SJCRH30 (cell line): ENCODE data around the gene FTCDNL1. TPM values are rescaled to one million over a fixed set of nuclear protein-coding genes. Genes with fewer than 3 reads are reported as not detected.

Source experiments
- DNase-seq, 2 experiments: peaks; one replicate each; pipeline ENCODE4 v3.0.0-alpha.2; 2015 to 2020
- H3K27ac ChIP-seq: fragments of 250-450 bp; sonication (Bioruptor Pico); 2 replicates; pipeline ENCODE4 v1.5.1; 2020; ENCODE audit warnings: mild to moderate bottlenecking, moderate library complexity
- H3K27me3 ChIP-seq: fragments of 250-450 bp; sonication (Bioruptor Pico); 2 replicates; pipeline ENCODE4 v1.5.1; 2020; ENCODE audit warnings: mild to moderate bottlenecking, moderate library complexity
- H3K36me3 ChIP-seq: fragments of 250-450 bp; sonication (Bioruptor Pico); 2 replicates; pipeline ENCODE4 v1.5.1; 2020; ENCODE audit warnings: mild to moderate bottlenecking, moderate library complexity
- H3K4me1 ChIP-seq: fragments of 250-450 bp; sonication (Bioruptor Pico); 2 replicates; pipeline ENCODE4 v1.5.1; 2020; ENCODE audit warnings: mild to moderate bottlenecking, moderate library complexity
- H3K4me3 ChIP-seq: fragments of 250-450 bp; sonication (Bioruptor Pico); 2 replicates; pipeline ENCODE4 v1.5.1; 2020; ENCODE audit warnings: mild to moderate bottlenecking, moderate library complexity
- H3K9me3 ChIP-seq: fragments of 250-450 bp; sonication (Bioruptor Pico); replicated peaks from 2 replicates; pipeline ENCODE4 v1.5.1; 2020; ENCODE audit warnings: mild to moderate bottlenecking, moderate library complexity
- total RNA-seq: library from RNA; depleted of rRNA; stranded (reverse); fragments of >200 nt; shearing (Covaris generic); gene quantifications from 2 replicates; pipeline ENCODE4 v1.2.3, GENCODE V29; 2014

FTCDNL1 gene
- total RNA-seq, 1 experiment from 2014 or later, result 1.5 TPM

GRCh38 chr2:199855812-199856211 lies 4.8 kb upstream of the FTCDNL1 start:
- H3K9me3 ChIP-seq, result no peaks in the 10 kb centered on the region
- H3K27me3 ChIP-seq, result no peaks in the 10 kb centered on the region
- no peak for DNase-seq
- no peak overlapping the region for H3K4me3 ChIP-seq
- no peak overlapping the region for H3K27ac ChIP-seq
- no peaks in the 10 kb centered on the region for H3K36me3 ChIP-seq
- H3K4me1 ChIP-seq, result peaks cover 8% of the 10 kb centered on the region

- peak overlapping the region; percentile 82 for H3K4me3 ChIP-seq
- no peaks in the 10 kb centered on the region for H3K36me3 ChIP-seq
- no peaks in the 10 kb centered on the region for H3K27me3 ChIP-seq
- H3K9me3 ChIP-seq, result no peaks in the 10 kb centered on the region
- no peak overlapping the region for H3K27ac ChIP-seq
- no peak for DNase-seq
- H3K4me1 ChIP-seq, result peaks cover 8% of the 10 kb centered on the region
Observed at GRCh38 chr2:199851883-199852282, 891 bp upstream of the FTCDNL1 start.

- no peak overlapping the region for H3K27ac ChIP-seq
- H3K4me3 ChIP-seq, result peak overlapping the region; percentile 82
- no peaks in the 10 kb centered on the region for H3K27me3 ChIP-seq
Observed at GRCh38 chr2:199851501-199851810, 464 bp upstream of the FTCDNL1 start.

GRCh38 chr2:199850218-199850717 lies 724 bp downstream of the FTCDNL1 start:
- Histone ChIP-seq H3K27me3 (no peaks in the 10 kb centered on the region), H3K4me1 (peaks cover 8% of the 10 kb centered on the region), H3K9me3 (no peaks in the 10 kb centered on the region), H3K4me3 (peak overlapping the region; percentile 82), H3K27ac (peak overlapping the region; percentile 36; the same call in 1 of the 2 replicates), H3K36me3 (no peaks in the 10 kb centered on the region)
- DNase-seq, result no peak

More at GRCh38 chr2:199851501-199851810, 464 bp upstream of the FTCDNL1 start:
- Histone ChIP-seq H3K9me3 (no peaks in the 10 kb centered on the region), H3K36me3 (no peaks in the 10 kb centered on the region), H3K4me1 (peaks cover 8% of the 10 kb centered on the region)
- no peak for DNase-seq

- H3K4me3 ChIP-seq, result no peak overlapping the region
- H3K27ac ChIP-seq, result no peak overlapping the region
- DNase-seq, result no peak
- H3K27me3 ChIP-seq, result no peaks in the 10 kb centered on the region
- H3K4me1 ChIP-seq, result peaks cover 8% of the 10 kb centered on the region
- H3K9me3 ChIP-seq, result no peaks in the 10 kb centered on the region
- H3K36me3 ChIP-seq, result no peaks in the 10 kb centered on the region
Observed at GRCh38 chr2:199848389-199849130, 2.4 kb downstream of the FTCDNL1 start.

GRCh38 chr2:199847181-199847864 lies 3.7 kb downstream of the FTCDNL1 start:
- Histone ChIP-seq H3K27me3 (no peaks in the 10 kb centered on the region), H3K9me3 (no peaks in the 10 kb centered on the region), H3K36me3 (no peaks in the 10 kb centered on the region), H3K27ac (no peak overlapping the region), H3K4me3 (no peak overlapping the region), H3K4me1 (peaks cover 8% of the 10 kb centered on the region)
- DNase-seq, result no peak

- Histone ChIP-seq H3K36me3 (no peaks in the 10 kb centered on the region), H3K4me1 (no peaks in the 10 kb centered on the region), H3K4me3 (no peak overlapping the region), H3K9me3 (no peaks in the 10 kb centered on the region), H3K27ac (no peak overlapping the region), H3K27me3 (no peaks in the 10 kb centered on the region)
- DNase-seq, result no peak
Observed at GRCh38 chr2:199842631-199843395, 8.2 kb downstream of the FTCDNL1 start.

GRCh38 chr2:199841409-199841808 lies 9.6 kb downstream of the FTCDNL1 start:
- Histone ChIP-seq H3K4me3 (no peak overlapping the region), H3K36me3 (no peaks in the 10 kb centered on the region), H3K4me1 (peaks cover 8% of the 10 kb centered on the region), H3K9me3 (no peaks in the 10 kb centered on the region), H3K27ac (no peak overlapping the region), H3K27me3 (no peaks in the 10 kb centered on the region)
- no peak for DNase-seq

- H3K4me3 ChIP-seq, result no peak overlapping the region
- no peak for DNase-seq
- no peaks in the 10 kb centered on the region for H3K36me3 ChIP-seq
- no peak overlapping the region for H3K27ac ChIP-seq
- peaks cover 19% of the 10 kb centered on the region for H3K4me1 ChIP-seq
- H3K27me3 ChIP-seq, result no peaks in the 10 kb centered on the region
- H3K9me3 ChIP-seq, result no peaks in the 10 kb centered on the region
Observed at GRCh38 chr2:199838399-199838798, 12.6 kb downstream of the FTCDNL1 start.

GRCh38 chr2:199836943-199837342 lies 14.0 kb downstream of the FTCDNL1 start:
- no peak overlapping the region for H3K27ac ChIP-seq
- peaks cover 28% of the 10 kb centered on the region for H3K4me1 ChIP-seq
- H3K4me3 ChIP-seq, result no peak overlapping the region
- no peaks in the 10 kb centered on the region for H3K9me3 ChIP-seq
- DNase-seq, result no peak
- no peaks in the 10 kb centered on the region for H3K27me3 ChIP-seq
- no peaks in the 10 kb centered on the region for H3K36me3 ChIP-seq

GRCh38 chr2:199833525-199833924 lies 17.5 kb downstream of the FTCDNL1 start:
- peak; percentile 50 to 75 for DNase-seq
- no peak overlapping the region for H3K4me3 ChIP-seq
- H3K4me1 ChIP-seq, result peaks cover 28% of the 10 kb centered on the region
- H3K27ac ChIP-seq, result no peak overlapping the region; the same call in 1 of the 2 replicates
- H3K9me3 ChIP-seq, result peaks cover 8% of the 10 kb centered on the region; the same call in 1 of the 2 replicates
- no peaks in the 10 kb centered on the region for H3K27me3 ChIP-seq
- peaks cover 3% of the 10 kb centered on the region; the same call in 1 of the 2 replicates for H3K36me3 ChIP-seq

GRCh38 chr2:199830531-199830930 lies 20.5 kb downstream of the FTCDNL1 start:
- Histone ChIP-seq H3K4me1 (peaks cover 18% of the 10 kb centered on the region), H3K27me3 (no peaks in the 10 kb centered on the region), H3K27ac (no peak overlapping the region), H3K9me3 (peaks cover 8% of the 10 kb centered on the region; the same call in 1 of the 2 replicates), H3K4me3 (no peak overlapping the region), H3K36me3 (peaks cover 3% of the 10 kb centered on the region; the same call in 1 of the 2 replicates)
- DNase-seq, result no peak

- Histone ChIP-seq H3K27ac (no peak overlapping the region), H3K9me3 (peaks cover 8% of the 10 kb centered on the region; the same call in 1 of the 2 replicates), H3K4me3 (no peak overlapping the region), H3K4me1 (peaks cover 18% of the 10 kb centered on the region), H3K27me3 (no peaks in the 10 kb centered on the region), H3K36me3 (peaks cover 3% of the 10 kb centered on the region; the same call in 1 of the 2 replicates)
- DNase-seq, result no peak
Observed at GRCh38 chr2:199829628-199830027, 21.4 kb downstream of the FTCDNL1 start.

GRCh38 chr2:199819746-199820145 lies 31.2 kb downstream of the FTCDNL1 start:
- Histone ChIP-seq H3K9me3 (no peaks in the 10 kb centered on the region; the same call in 1 of the 2 replicates), H3K4me3 (no peak overlapping the region), H3K27ac (no peak overlapping the region), H3K36me3 (no peaks in the 10 kb centered on the region), H3K4me1 (peaks cover 10% of the 10 kb centered on the region), H3K27me3 (no peaks in the 10 kb centered on the region)
- peak in 1 of 2 experiments; percentile 28 for DNase-seq

- H3K9me3 ChIP-seq, result no peaks in the 10 kb centered on the region; the same call in 1 of the 2 replicates
- DNase-seq, result no peak
- H3K27ac ChIP-seq, result no peak overlapping the region
- H3K27me3 ChIP-seq, result no peaks in the 10 kb centered on the region
- H3K36me3 ChIP-seq, result no peaks in the 10 kb centered on the region
- H3K4me3 ChIP-seq, result no peak overlapping the region
- H3K4me1 ChIP-seq, result peaks cover 19% of the 10 kb centered on the region
Observed at GRCh38 chr2:199818754-199819153, 32.2 kb downstream of the FTCDNL1 start.
